Gastrocnemius medialis (tissue), 4 donors: Measurements from ENCODE around the gene POLG.

Experiments
- CTCF ChIP-seq, 5 experiments: fragments of 450-650 bp in 3 of 5; fragments of 200-600 bp in 2 of 5; sonication (generic) in 2 of 5; IDR thresholded peaks in 4 of 5; conservative IDR thresholded peaks in 1 of 5; 1 replicate in 4 of 5; 2 replicates in 1 of 5; pipeline ENCODE4 v1.5.1; 2016 to 2019; ENCODE audit warnings: antibody characterized with exemption in 5 of 5, mild to moderate bottlenecking in 3 of 5, moderate library complexity in 3 of 5
- POLR2A ChIP-seq, 2 donors: fragments of 450-650 bp; IDR thresholded peaks; one replicate each; pipeline ENCODE4 v1.6.1; 2017; ENCODE audit warnings: antibody characterized with exemption in 2 of 2, mild to moderate bottlenecking in 2 of 2, moderate library complexity in 2 of 2

- no peak for TF ChIP-seq POLR2A (IDR thresholded peaks at IDR 0.05)
- no peak for TF ChIP-seq CTCF (IDR thresholded peaks at IDR 0.05 in 4 of 5, conservative IDR thresholded peaks at IDR 0.05 in 1 of 5)
Observed at GRCh38 chr15:89362203-89363101, 27.8 kb upstream of the POLG start.
